Measurements from ENCODE around the gene REEP2. TPM values are rescaled to one million over a fixed set of nuclear protein-coding genes. Genes with fewer than 3 reads are reported as not detected.

Gene REEP2
- polyA plus RNA-seq, 2 of the 4 experiments (the other 2 are of a cell fraction) = 4.6 to 5.1 TPM

DNA sequence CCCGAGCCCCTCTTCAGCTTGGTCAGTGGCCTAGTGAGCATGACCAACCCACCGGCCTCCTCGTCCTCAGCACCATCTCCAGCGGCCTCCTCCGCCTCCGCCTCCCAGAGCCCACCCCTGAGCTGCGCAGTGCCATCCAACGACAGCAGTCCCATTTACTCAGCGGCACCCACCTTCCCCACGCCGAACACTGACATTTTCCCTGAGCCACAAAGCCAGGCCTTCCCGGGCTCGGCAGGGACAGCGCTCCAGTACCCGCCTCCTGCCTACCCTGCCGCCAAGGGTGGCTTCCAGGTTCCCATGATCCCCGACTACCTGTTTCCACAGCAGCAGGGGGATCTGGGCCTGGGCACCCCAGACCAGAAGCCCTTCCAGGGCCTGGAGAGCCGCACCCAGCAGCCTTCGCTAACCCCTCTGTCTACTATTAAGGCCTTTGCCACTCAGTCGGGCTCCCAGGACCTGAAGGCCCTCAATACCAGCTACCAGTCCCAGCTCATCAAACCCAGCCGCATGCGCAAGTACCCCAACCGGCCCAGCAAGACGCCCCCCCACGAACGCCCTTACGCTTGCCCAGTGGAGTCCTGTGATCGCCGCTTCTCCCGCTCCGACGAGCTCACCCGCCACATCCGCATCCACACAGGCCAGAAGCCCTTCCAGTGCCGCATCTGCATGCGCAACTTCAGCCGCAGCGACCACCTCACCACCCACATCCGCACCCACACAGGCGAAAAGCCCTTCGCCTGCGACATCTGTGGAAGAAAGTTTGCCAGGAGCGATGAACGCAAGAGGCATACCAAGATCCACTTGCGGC lies 28.2 kb downstream of the REEP2 start:
- no peak for FAIRE-seq
- peak in 1 of 2 experiments; percentile 48 for DNase-seq (ENCODE audit: low read depth in 1 of 2, low spot score in 1 of 2)
- no peak overlapping the region for H3K4me2 ChIP-seq
- 97% methylated on average over 45 of the region's 45 CpGs for WGBS (ENCODE audit: missing lambda C conversion rate)
- no peak overlapping the region for H3K4me3 ChIP-seq
- H3K4me1 ChIP-seq = peaks cover 12% of the 10 kb centered on the region
- TF ChIP-seq, protein P1, sequence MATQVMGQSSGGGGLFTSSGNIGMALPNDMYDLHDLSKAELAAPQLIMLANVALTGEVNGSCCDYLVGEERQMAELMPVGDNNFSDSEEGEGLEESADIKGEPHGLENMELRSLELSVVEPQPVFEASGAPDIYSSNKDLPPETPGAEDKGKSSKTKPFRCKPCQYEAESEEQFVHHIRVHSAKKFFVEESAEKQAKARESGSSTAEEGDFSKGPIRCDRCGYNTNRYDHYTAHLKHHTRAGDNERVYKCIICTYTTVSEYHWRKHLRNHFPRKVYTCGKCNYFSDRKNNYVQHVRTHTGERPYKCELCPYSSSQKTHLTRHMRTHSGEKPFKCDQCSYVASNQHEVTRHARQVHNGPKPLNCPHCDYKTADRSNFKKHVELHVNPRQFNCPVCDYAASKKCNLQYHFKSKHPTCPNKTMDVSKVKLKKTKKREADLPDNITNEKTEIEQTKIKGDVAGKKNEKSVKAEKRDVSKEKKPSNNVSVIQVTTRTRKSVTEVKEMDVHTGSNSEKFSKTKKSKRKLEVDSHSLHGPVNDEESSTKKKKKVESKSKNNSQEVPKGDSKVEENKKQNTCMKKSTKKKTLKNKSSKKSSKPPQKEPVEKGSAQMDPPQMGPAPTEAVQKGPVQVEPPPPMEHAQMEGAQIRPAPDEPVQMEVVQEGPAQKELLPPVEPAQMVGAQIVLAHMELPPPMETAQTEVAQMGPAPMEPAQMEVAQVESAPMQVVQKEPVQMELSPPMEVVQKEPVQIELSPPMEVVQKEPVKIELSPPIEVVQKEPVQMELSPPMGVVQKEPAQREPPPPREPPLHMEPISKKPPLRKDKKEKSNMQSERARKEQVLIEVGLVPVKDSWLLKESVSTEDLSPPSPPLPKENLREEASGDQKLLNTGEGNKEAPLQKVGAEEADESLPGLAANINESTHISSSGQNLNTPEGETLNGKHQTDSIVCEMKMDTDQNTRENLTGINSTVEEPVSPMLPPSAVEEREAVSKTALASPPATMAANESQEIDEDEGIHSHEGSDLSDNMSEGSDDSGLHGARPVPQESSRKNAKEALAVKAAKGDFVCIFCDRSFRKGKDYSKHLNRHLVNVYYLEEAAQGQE (IDR thresholded peaks at IDR 0.05) = peak; percentile 18; the same call in 1 of the 2 replicates
- TF ChIP-seq, protein P2, sequence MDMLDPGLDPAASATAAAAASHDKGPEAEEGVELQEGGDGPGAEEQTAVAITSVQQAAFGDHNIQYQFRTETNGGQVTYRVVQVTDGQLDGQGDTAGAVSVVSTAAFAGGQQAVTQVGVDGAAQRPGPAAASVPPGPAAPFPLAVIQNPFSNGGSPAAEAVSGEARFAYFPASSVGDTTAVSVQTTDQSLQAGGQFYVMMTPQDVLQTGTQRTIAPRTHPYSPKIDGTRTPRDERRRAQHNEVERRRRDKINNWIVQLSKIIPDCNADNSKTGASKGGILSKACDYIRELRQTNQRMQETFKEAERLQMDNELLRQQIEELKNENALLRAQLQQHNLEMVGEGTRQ (IDR thresholded peaks at IDR 0.05) = peak; percentile 44
- TF ChIP-seq, protein P3, sequence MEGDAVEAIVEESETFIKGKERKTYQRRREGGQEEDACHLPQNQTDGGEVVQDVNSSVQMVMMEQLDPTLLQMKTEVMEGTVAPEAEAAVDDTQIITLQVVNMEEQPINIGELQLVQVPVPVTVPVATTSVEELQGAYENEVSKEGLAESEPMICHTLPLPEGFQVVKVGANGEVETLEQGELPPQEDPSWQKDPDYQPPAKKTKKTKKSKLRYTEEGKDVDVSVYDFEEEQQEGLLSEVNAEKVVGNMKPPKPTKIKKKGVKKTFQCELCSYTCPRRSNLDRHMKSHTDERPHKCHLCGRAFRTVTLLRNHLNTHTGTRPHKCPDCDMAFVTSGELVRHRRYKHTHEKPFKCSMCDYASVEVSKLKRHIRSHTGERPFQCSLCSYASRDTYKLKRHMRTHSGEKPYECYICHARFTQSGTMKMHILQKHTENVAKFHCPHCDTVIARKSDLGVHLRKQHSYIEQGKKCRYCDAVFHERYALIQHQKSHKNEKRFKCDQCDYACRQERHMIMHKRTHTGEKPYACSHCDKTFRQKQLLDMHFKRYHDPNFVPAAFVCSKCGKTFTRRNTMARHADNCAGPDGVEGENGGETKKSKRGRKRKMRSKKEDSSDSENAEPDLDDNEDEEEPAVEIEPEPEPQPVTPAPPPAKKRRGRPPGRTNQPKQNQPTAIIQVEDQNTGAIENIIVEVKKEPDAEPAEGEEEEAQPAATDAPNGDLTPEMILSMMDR (IDR thresholded peaks at IDR 0.05) = no peak
- TF ChIP-seq CEBPB (IDR thresholded peaks at IDR 0.05) (no peak), MAZ (IDR thresholded peaks at IDR 0.05; ENCODE audit: borderline replicate concordance, low read depth, low read length) (0 out of 2 replicates have a peak, but pooled peaks have one; percentile 39)
- TF ChIP-seq, protein P4, sequence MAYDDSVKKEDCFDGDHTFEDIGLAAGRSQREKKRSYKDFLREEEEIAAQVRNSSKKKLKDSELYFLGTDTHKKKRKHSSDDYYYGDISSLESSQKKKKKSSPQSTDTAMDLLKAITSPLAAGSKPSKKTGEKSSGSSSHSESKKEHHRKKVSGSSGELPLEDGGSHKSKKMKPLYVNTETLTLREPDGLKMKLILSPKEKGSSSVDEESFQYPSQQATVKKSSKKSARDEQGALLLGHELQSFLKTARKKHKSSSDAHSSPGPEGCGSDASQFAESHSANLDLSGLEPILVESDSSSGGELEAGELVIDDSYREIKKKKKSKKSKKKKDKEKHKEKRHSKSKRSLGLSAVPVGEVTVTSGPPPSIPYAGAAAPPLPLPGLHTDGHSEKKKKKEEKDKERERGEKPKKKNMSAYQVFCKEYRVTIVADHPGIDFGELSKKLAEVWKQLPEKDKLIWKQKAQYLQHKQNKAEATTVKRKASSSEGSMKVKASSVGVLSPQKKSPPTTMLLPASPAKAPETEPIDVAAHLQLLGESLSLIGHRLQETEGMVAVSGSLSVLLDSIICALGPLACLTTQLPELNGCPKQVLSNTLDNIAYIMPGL (CRISPR knock-in tag; IDR thresholded peaks at IDR 0.05; ENCODE audit: borderline replicate concordance) = no peak
- POLR2A ChIA-PET = no interaction called here
- CTCF ChIA-PET = interaction anchor here (0.6 to 14.7 kb wide), 3 partner anchors 17 to 165 kb away, joined by 3 to 199 read pairs (median 125); no protein-coding TSS in a partner anchor
- H3K9me3 ChIP-seq = no peaks in the 10 kb centered on the region
- H3K27ac ChIP-seq = no peak overlapping the region
- ATAC-seq = no peak

DNA sequence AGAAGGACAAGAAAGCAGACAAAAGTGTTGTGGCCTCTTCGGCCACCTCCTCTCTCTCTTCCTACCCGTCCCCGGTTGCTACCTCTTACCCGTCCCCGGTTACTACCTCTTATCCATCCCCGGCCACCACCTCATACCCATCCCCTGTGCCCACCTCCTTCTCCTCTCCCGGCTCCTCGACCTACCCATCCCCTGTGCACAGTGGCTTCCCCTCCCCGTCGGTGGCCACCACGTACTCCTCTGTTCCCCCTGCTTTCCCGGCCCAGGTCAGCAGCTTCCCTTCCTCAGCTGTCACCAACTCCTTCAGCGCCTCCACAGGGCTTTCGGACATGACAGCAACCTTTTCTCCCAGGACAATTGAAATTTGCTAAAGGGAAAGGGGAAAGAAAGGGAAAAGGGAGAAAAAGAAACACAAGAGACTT lies 28.9 kb downstream of the REEP2 start:
- FAIRE-seq (no peak), ATAC-seq (no peak), DNase-seq (ENCODE audit: low read depth in 1 of 2, low spot score in 1 of 2) (no peak)
- WGBS (ENCODE audit: missing lambda C conversion rate) = 95% methylated on average over 14 of the region's 14 CpGs
- H3K27ac ChIP-seq = no peak overlapping the region
- TF ChIP-seq, protein P1 (IDR thresholded peaks at IDR 0.05) = peak; percentile 29; the same call in 1 of the 2 replicates
- TF ChIP-seq HOXA7 (CRISPR knock-in tag; IDR thresholded peaks at IDR 0.05) = no peak
- TF ChIP-seq SREBF2 (IDR thresholded peaks at IDR 0.05) = no peak
- no peak for TF ChIP-seq EP300 (IDR thresholded peaks at IDR 0.05)
- H3K4me1 ChIP-seq = peaks cover 12% of the 10 kb centered on the region
- ChIA-PET POLR2A (no interaction called here), CTCF (interaction anchor here (9.3 to 14.7 kb wide), 2 partner anchors 17 to 32 kb away, joined by 125 to 199 read pairs; no protein-coding TSS in a partner anchor)
- no peak overlapping the region for H3K4me3 ChIP-seq
- no peak overlapping the region for H3K4me2 ChIP-seq
- no peaks in the 10 kb centered on the region for H3K9me3 ChIP-seq
